ENCODE measurements around the gene DENND5A.
A peak's percentile ranks its signal among the peaks of the same experiment; 100 is the strongest.
"Not testable (repeated sequence)": the region's sequence is repeated elsewhere in the genome, so short reads cannot be mapped to it uniquely, and the experiment has no call there.

Gene DENND5A

GRCh38 chr11:9264316-9265210, 587 bp downstream of the DENND5A start:
- peak; percentile 73 for DNase-seq

GRCh38 chr11:9263840-9264315, 1.3 kb downstream of the DENND5A start:
- DNase-seq, result no peak

- not testable (repeated sequence) for DNase-seq
Observed at GRCh38 chr11:9260838-9261146, 4.4 kb downstream of the DENND5A start.

GRCh38 chr11:9259981-9260837, 4.9 kb downstream of the DENND5A start:
- peak; percentile 8 for DNase-seq

- not testable (repeated sequence) for DNase-seq
Observed at GRCh38 chr11:9258279-9258678, 6.9 kb downstream of the DENND5A start.

GRCh38 chr11:9254416-9254815, 10.7 kb downstream of the DENND5A start:
- DNase-seq, result no peak

- DNase-seq, result no peak
Observed at GRCh38 chr11:9253086-9253485, 12.1 kb downstream of the DENND5A start.

GRCh38 chr11:9251311-9251710, 13.8 kb downstream of the DENND5A start:
- DNase-seq, result no peak

GRCh38 chr11:9250139-9250582, 15.0 kb downstream of the DENND5A start:
- DNase-seq, result no peak

- DNase-seq, result no peak
Observed at GRCh38 chr11:9249252-9249651, 15.9 kb downstream of the DENND5A start.

- DNase-seq, result no peak
Observed at GRCh38 chr11:9247863-9248262, 17.3 kb downstream of the DENND5A start.

- not testable (repeated sequence) for DNase-seq
Observed at GRCh38 chr11:9236242-9236641, 28.9 kb downstream of the DENND5A start.

GRCh38 chr11:9232482-9232881, 32.7 kb downstream of the DENND5A start:
- DNase-seq, result no peak

- DNase-seq, result peak; percentile 88
Observed at GRCh38 chr11:9231848-9232177, 33.3 kb downstream of the DENND5A start.

- DNase-seq, result no peak
Observed at GRCh38 chr11:9230296-9230695, 34.9 kb downstream of the DENND5A start.

GRCh38 chr11:9228091-9228490, 37.1 kb downstream of the DENND5A start:
- DNase-seq, result no peak

- DNase-seq, result no peak
Observed at GRCh38 chr11:9225748-9226298, 39.3 kb downstream of the DENND5A start.

- no peak for DNase-seq
Observed at GRCh38 chr11:9222654-9223053, 42.5 kb downstream of the DENND5A start.

GRCh38 chr11:9220853-9221252, 44.3 kb downstream of the DENND5A start:
- DNase-seq, result not testable (repeated sequence)

GRCh38 chr11:9219572-9219971, 45.6 kb downstream of the DENND5A start:
- DNase-seq, result no peak

GRCh38 chr11:9219115-9219514, 46.0 kb downstream of the DENND5A start:
- DNase-seq, result no peak

- DNase-seq, result no peak
Observed at GRCh38 chr11:9214765-9215164, 50.4 kb downstream of the DENND5A start.

- no peak for DNase-seq
Observed at GRCh38 chr11:9211322-9211721, 53.8 kb downstream of the DENND5A start.

- DNase-seq, result no peak
Observed at GRCh38 chr11:9210922-9211320, 54.2 kb downstream of the DENND5A start.

Data from midbrain (tissue), 1 donor.